GM12878 (cell line): ENCODE measurements around the gene RASD1. TPM values are rescaled to one million over a fixed set of nuclear protein-coding genes. Genes with fewer than 3 reads are reported as not detected.
"Not testable (repeated sequence)": the region's sequence is repeated elsewhere in the genome, so short reads cannot be mapped to it uniquely, and the experiment has no call there.

Experiments used
- ATAC-seq: fragments of 200-7000 bp; cut with Tn5 transposase; 3 replicates; pipeline ENCODE4 v1.9.1; 2020; ENCODE audit warnings: mild to moderate bottlenecking, moderate library complexity
- BruUV-seq: library from RNA; stranded (reverse); fragments of 400-500 nt; replicated peaks from 2 replicates; lab custom pipeline; 2021; lab: Mats Ljungman, UMichigan
- CTCF ChIA-PET: fragments of 300-600 bp; sonication (Branson Sonifier 250); formaldehyde crosslinking; extraction: SDS; loops from one replicate; lab custom pipeline; 2021; ENCODE audit warnings: inconsistent platforms; lab: Yijun Ruan, JAX
- POLR2A ChIA-PET: fragments of 350-600 bp; formaldehyde crosslinking; extraction: SDS; loops from one replicate; lab custom pipeline; 2021; ENCODE audit warnings: inconsistent platforms; lab: Charles Lee
- RAD21 ChIA-PET: fragments of 300-600 bp; sonication (Branson Sonifier 250); formaldehyde crosslinking; loops from one replicate; lab custom pipeline; 2023; ENCODE audit warnings: antibody characterized with exemption; ENCODE audit not compliant: unreplicated experiment; lab: Charles Lee
- SMC1A ChIA-PET: fragments of 300-600 bp; sonication (Branson Sonifier 250); formaldehyde crosslinking; loops from one replicate; lab custom pipeline; 2023; ENCODE audit not compliant: unreplicated experiment, uncharacterized antibody; lab: Charles Lee
- DNase-seq: peaks from one replicate; pipeline ENCODE4 v3.0.0-alpha.2; 2011; ENCODE audit warnings: low read depth, low spot score
- FAIRE-seq: peaks from 3 replicates; lab custom pipeline; 2011; peaks lifted over from hg19 to GRCh38; lab: Jason Lieb, UNC
- H2AFZ ChIP-seq: 2 replicates; pipeline ENCODE4 v1.6.0; 2011; ENCODE audit warnings: low read depth, low read length, control low read depth; ENCODE audit not compliant: control insufficient read depth
- H3K27ac ChIP-seq: 2 replicates; pipeline ENCODE4 v1.5.1; 2011; ENCODE audit warnings: control low read depth; ENCODE audit not compliant: control insufficient read depth, insufficient read depth
- H3K27me3 ChIP-seq, 2 experiments: replicated peaks in 1 of 2; 2 replicates each; pipeline versions ENCODE4 v1.6.0 to v1.6.1; 2011; ENCODE audit warnings: low read length in 1 of 2; ENCODE audit not compliant: control insufficient read depth in 2 of 2, insufficient read depth in 2 of 2
- H3K36me3 ChIP-seq, 2 experiments: 2 replicates each; pipeline ENCODE4 v1.5.1; 2011; ENCODE audit warnings: low read length in 1 of 2; ENCODE audit not compliant: control insufficient read depth in 2 of 2, insufficient read depth in 2 of 2
- H3K4me1 ChIP-seq: 2 replicates; pipeline ENCODE4 v1.6.1; 2011; ENCODE audit warnings: mild to moderate bottlenecking, low read length, moderate library complexity, mixed read lengths; ENCODE audit not compliant: control insufficient read depth, insufficient read depth
- H3K4me2 ChIP-seq: 2 replicates; pipeline ENCODE4 v1.6.0; 2011; ENCODE audit warnings: control low read depth; ENCODE audit not compliant: control insufficient read depth, insufficient read depth
- H3K4me3 ChIP-seq: fragments of 200-600 bp; sonication (generic); 2 replicates; pipeline ENCODE4 v1.5.1; 2016
- H3K79me2 ChIP-seq: 2 replicates; pipeline ENCODE4 v1.6.0; 2011; ENCODE audit warnings: low read length; ENCODE audit not compliant: control insufficient read depth, insufficient read depth
- H3K9ac ChIP-seq: 2 replicates; pipeline ENCODE4 v1.8.0; 2011; ENCODE audit warnings: low read length, control low read depth, mixed read lengths; ENCODE audit not compliant: control insufficient read depth, insufficient read depth
- H3K9me3 ChIP-seq: replicated peaks from 3 replicates; pipeline ENCODE4 v1.5.1; 2011; ENCODE audit warnings: mild to moderate bottlenecking, low read length; ENCODE audit not compliant: control insufficient read depth, insufficient read depth
- H4K20me1 ChIP-seq: 2 replicates; pipeline ENCODE4 v1.6.0; 2011; ENCODE audit not compliant: control insufficient read depth, insufficient read depth
- ATF2 ChIP-seq: IDR thresholded peaks from 2 replicates; pipeline ENCODE4 v1.6.1; 2012; ENCODE audit warnings: low read length, inconsistent platforms
- BACH1 ChIP-seq: fragments of 450-650 bp; IDR thresholded peaks from 2 replicates; pipeline ENCODE4 v1.6.1; 2017; ENCODE audit warnings: mild to moderate bottlenecking, borderline replicate concordance
- EED ChIP-seq: sonication (generic); IDR thresholded peaks from 2 replicates; pipeline ENCODE4 v1.6.1; 2016; ENCODE audit warnings: antibody characterized with exemption, low read depth
- ELK1 ChIP-seq: IDR thresholded peaks from 2 replicates; pipeline ENCODE4 v1.6.1; 2012; ENCODE audit warnings: low read depth, low read length, improper control_type of control experiment
- HCFC1 ChIP-seq: fragments of 150-350 bp; IDR thresholded peaks from 2 replicates; pipeline ENCODE4 v1.6.1; 2014; ENCODE audit warnings: low read length
- JUNB ChIP-seq: IDR thresholded peaks from 2 replicates; pipeline ENCODE4 v1.6.1; 2016; ENCODE audit warnings: antibody characterized with exemption, mild to moderate bottlenecking
- NFYA ChIP-seq: IDR thresholded peaks from 2 replicates; pipeline ENCODE4 v1.6.1; 2011; ENCODE audit warnings: low read depth, mild to moderate bottlenecking, low read length, improper control_type of control experiment, borderline replicate concordance
- POU2F2 ChIP-seq: IDR thresholded peaks from 3 replicates; pipeline ENCODE4 v1.6.1; 2011; ENCODE audit warnings: low read depth, mild to moderate bottlenecking, low read length, borderline replicate concordance
- SUPT20H ChIP-seq: IDR thresholded peaks from 2 replicates; pipeline ENCODE4 v1.6.1; 2011; ENCODE audit warnings: low read depth, mild to moderate bottlenecking, low read length, moderate library complexity, borderline replicate concordance; ENCODE audit not compliant: control insufficient read depth
- ZBTB40 ChIP-seq: fragments of 450-650 bp; IDR thresholded peaks from 2 replicates; pipeline ENCODE4 v1.6.1; 2016; ENCODE audit warnings: mild to moderate bottlenecking, moderate library complexity, borderline replicate concordance
- ZNF384 ChIP-seq: IDR thresholded peaks from 2 replicates; pipeline ENCODE4 v1.6.1; 2012; ENCODE audit warnings: low read depth, mild to moderate bottlenecking, low read length, improper control_type of control experiment, borderline replicate concordance
- ZNF622 ChIP-seq: fragments of 450-650 bp; IDR thresholded peaks from 2 replicates; pipeline ENCODE4 v1.6.1; 2017; ENCODE audit warnings: mild to moderate bottlenecking, inconsistent platforms
- WGBS: methylation state at CpG from one replicate; pipeline ENCODE4 v1.1.6; 2016; ENCODE audit warnings: low lambda C conversion rate; ENCODE audit not compliant: insufficient replicate concordance, insufficient coverage; ENCODE audit errors: missing lambda C conversion rate; 5-methylcytosine and 5-hydroxymethylcytosine counted together
- in situ Hi-C: fragments of 300-500 bp; cut with MboI; formaldehyde crosslinking; loops from 9 replicates; pipeline ENCODE4 v1.14.3; 2018; ENCODE audit warnings: mixed read lengths
- intact Hi-C: fragments of 100-400 bp; cut with micrococcal nuclease; formaldehyde crosslinking; loops from one replicate; pipeline ENCODE4 v1.14.2; 2022; ENCODE audit not compliant: unreplicated experiment
- polyA plus RNA-seq, 11 experiments: library from polyadenylated mRNA; depleted of rRNA in 4 of 11; unstranded in 6 of 11; stranded (reverse) in 5 of 11; fragments of >200 nt; fragmentation: Nextera tagmentation in 4 of 11; fragmentation: Illumina TruSeq in 1 of 11; extraction: Ambion mirVana in 4 of 11; extraction: Trizol in 1 of 11; gene quantifications; 1 replicate in 1 of 11; 2 replicates in 10 of 11; pipeline versions ENCODE4 v1.2.1 to v1.2.3, GENCODE V29; 2011 to 2016; ENCODE audit warnings: inconsistent platforms in 2 of 11, missing spikeins in 2 of 11, low read depth in 1 of 11
- total RNA-seq, 4 experiments: library from RNA; depleted of rRNA in 3 of 4; stranded (reverse); fragments of >200 nt in 3 of 4; fragmentation: Illumina TruSeq in 1 of 4; extraction: Trizol in 1 of 4; gene quantifications; 2 replicates each; pipeline versions ENCODE4 v1.2.1 to v1.2.3, GENCODE V29; 2013 to 2021

RASD1 gene
- total and polyA plus RNA-seq, 10 of the 15 experiments (the other 5 are each of a cell fraction or from before 2014, with no cell fraction given) = 0.14 to 0.33 TPM; not detected in 8

GRCh38 chr17:17454700-17455099 is 41.5 kb downstream of the RASD1 start:
- DNase-seq, H3K9ac ChIP-seq, H3K4me1 ChIP-seq, intact Hi-C loops, H3K79me2 ChIP-seq, H3K27ac ChIP-seq, H4K20me1 ChIP-seq, H3K9me3 ChIP-seq, ATAC-seq, POLR2A ChIA-PET, H3K4me3 ChIP-seq, BruUV-seq, H2AFZ ChIP-seq, H3K27me3 ChIP-seq, H3K36me3 ChIP-seq, SMC1A ChIA-PET, RAD21 ChIA-PET, H3K4me2 ChIP-seq, in situ Hi-C loops: not testable (repeated sequence)
- FAIRE-seq = peak; percentile 23
- 0% methylated on average over 1 of the region's 1 CpG for WGBS
- CTCF ChIA-PET = interaction anchor here (1.3 kb wide), 1 partner anchor 82 kb away, joined by 3 read pairs; no protein-coding TSS in a partner anchor

GRCh38 chr17:17454276-17454675 is 41.9 kb downstream of the RASD1 start:
- no peak overlapping the region for H3K9ac ChIP-seq
- 0% methylated on average over 1 of the region's 1 CpG for WGBS
- H3K4me1 ChIP-seq = no peaks in the 10 kb centered on the region
- SMC1A ChIA-PET = no interaction called here
- no TSS peak for BruUV-seq
- ATAC-seq = no peak
- DNase-seq = no peak
- CTCF ChIA-PET = no interaction called here
- no peak overlapping the region for H2AFZ ChIP-seq
- FAIRE-seq = peak; percentile 18
- H3K36me3 ChIP-seq = no peaks in the 10 kb centered on the region
- H3K4me2 ChIP-seq = no peak overlapping the region
- H3K79me2 ChIP-seq = no peaks in the 10 kb centered on the region
- POLR2A ChIA-PET = no interaction called here
- peaks cover 0 to 2% of the 10 kb centered on the region in 2 experiments; a peak in 1 of 4 replicates for H3K27me3 ChIP-seq
- no peak overlapping the region for H3K4me3 ChIP-seq
- RAD21 ChIA-PET = no interaction called here
- H3K27ac ChIP-seq = no peak overlapping the region
- intact Hi-C loops (no loop called here), in situ Hi-C loops (no loop called here)
- H3K9me3 ChIP-seq = no peaks in the 10 kb centered on the region
- no peaks in the 10 kb centered on the region for H4K20me1 ChIP-seq
- no peak for TF ChIP-seq ATF2
- TF ChIP-seq EED = no peak
- TF ChIP-seq SUPT20H = no peak
- TF ChIP-seq ZNF384 = no peak
- no peak for TF ChIP-seq NFYA
- no peak for TF ChIP-seq ZBTB40
- TF ChIP-seq POU2F2 = no peak
- no peak for TF ChIP-seq ELK1
- no peak for TF ChIP-seq JUNB
- no peak for TF ChIP-seq ZNF622
- TF ChIP-seq HCFC1 = no peak
- no peak for TF ChIP-seq BACH1
